G401.6 (cell line): ENCODE measurements around the gene KRTAP29-1.
"Not testable (repeated sequence)": the region's sequence is repeated elsewhere in the genome, so short reads cannot be mapped to it uniquely, and the experiment has no call there.

Experiments used
- FAIRE-seq: peaks from 2 replicates; lab custom pipeline; 2012; peaks lifted over from hg19 to GRCh38; lab: Jason Lieb, UNC

KRTAP29-1 gene, protein sequence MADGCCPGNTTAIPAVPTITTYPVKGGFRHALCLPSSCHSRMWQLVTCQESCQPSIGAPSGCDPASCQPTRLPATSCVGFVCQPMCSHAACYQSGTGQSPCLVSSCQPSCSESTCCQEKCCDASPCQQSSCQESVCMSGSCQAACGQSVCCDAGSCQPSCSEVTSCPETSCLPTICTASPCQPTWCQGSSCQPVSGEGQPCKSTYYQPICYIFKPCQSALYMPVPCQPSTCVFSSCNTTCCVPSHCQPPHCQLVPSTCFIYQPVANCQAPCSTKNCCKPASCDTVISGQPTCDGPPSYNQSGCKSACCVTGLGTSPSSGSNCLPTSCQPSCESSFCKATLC

DNA sequence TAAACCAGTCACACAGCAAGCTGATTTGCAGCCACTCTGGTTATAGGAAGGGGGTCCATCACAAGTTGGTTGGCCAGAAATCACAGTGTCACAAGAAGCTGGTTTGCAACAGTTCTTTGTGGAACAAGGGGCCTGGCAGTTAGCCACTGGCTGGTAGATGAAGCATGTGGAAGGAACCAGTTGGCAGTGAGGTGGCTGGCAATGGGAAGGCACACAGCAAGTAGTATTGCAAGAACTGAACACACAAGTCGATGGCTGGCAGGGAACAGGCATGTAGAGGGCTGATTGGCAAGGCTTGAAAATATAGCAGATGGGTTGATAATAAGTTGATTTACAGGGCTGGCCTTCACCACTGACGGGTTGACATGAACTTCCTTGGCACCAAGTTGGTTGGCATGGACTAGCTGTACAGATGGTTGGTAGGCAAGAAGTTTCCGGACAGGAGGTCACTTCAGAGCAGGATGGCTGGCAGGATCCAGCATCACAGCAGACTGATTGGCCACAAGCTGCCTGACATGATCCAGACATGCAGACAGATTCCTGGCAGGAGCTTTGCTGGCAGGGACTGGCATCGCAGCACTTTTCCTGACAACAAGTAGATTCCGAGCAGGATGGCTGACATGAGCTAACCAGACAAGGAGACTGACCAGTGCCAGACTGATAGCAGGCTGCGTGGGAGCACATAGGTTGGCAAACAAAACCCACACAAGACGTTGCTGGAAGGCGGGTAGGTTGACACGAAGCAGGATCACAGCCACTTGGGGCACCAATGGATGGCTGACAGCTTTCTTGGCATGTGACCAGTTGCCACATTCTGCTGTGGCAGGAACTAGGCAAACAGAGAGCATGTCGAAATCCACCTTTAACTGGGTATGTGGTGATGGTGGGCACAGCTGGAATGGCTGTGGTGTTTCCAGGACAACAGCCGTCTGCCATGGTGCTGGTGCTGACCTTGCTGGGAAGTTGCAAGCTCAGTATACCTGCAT is at the start of gene KRTAP29-1:
Gene KRTAP29-1, minus strand, starts transcription at position 936 of the 986 bp plus-strand sequence. Its CDS starts 0 bp downstream, at position 936.
- no peak for FAIRE-seq

DNA sequence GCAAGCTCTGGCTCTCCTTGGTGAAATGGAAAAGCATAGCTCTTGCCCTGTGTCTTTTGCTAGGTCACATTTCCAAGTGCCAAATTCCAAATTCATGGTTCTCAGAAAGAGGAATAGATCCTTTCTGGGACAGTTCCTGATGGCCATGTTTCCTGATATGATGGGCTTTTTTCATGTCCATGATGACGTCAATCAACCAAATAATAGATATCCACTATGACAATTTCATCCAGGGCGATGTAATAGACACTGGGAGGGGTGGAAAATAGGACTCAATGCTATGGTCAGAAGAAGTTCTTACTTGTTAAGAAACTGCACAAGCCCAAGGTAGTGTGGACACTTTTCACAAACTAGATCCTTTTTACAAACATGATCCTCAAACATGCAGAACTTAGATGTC is 48.5 kb upstream of the KRTAP29-1 start:
- FAIRE-seq: no peak

DNA sequence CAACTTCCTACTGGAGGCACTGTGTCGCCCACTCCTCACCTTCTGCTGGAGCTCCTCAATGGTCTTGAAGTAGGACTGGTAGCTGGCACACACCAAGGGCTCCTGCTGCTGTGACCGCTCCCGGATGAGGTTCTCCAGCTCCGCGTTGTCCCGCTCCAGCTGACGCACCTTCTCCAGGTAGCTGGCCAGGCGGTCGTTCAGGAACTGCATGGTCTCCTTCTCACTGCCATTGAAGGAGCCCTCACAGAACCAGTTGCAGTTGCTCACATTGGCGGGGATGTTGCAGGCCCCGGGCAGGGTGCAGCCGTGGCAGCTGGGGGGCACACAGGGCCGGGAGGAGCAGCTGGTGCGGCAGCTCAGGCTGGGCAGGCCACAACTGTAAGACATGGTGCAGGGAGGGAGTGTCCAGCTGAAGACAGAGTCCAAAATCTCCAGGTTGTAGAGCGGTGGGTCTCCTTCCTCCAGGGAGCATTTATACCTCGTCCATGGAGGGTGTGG is 47.8 kb upstream of the KRTAP29-1 start, which contains the start of gene KRT33A:
Gene KRT33A, minus strand, starts transcription at position 448 of the 498 bp plus-strand sequence. Its CDS starts 61 bp downstream, at position 387.
- FAIRE-seq: not testable (repeated sequence)

DNA sequence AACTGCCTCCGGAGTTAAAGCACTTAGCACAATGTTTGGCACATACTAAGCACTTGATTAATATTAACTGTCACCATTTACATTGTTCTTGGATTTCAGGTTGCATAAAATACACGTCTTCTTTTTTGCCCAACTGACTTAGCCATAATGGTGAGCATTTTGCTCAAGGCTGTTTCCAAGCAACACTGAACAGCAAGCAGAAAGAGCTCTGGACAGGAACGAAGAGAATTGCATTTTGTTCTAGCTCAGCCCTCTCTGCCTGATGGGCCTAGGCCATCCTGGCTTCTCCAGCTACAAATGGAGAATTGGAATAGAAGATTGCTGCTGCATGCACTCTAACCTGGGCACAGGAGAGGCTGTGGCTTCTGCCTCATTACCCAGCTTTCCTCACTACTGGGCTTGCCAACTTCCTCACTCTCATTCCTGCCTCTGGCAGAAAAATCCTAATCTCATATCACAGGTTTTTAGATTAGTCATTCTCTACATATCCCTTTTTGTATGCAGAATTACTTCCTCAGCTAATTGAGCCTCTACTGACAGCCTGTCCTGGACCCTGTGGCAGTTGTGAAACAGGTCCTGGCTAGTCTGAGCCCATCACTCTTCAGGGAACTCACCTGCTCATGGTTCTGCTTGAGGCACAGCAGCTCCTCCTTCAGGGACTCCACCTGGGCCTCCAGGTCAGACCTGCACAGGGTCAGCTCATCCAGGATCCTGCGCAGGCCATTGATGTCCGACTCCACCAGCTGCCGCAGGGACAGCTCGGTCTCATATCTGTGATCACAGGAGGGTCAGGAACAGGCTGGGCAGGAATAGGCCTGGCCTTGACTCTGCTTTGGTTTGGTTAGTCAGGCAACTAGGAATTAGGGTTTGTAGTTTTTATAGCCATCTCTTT is 45.5 kb upstream of the KRTAP29-1 start:
- no peak for FAIRE-seq

DNA sequence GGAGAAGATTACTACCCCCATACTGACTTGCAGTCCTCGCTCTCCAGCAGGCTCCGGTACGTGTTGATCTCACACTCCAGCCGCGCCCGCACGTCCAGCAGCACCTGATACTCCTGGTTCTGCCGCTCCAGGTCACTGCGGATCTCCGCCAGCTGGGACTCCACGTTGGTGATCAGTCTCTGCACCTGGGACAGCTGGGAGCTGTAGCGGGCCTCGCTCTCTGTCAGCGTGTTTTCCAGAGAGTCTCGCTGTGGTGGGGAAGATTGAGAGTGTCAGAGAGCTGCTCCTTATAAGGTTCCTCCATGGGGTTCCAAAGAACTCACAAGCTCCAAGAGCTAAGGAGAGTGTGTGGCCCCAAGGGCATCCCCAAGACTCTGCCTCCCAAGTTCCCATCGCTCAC is 43.8 kb upstream of the KRTAP29-1 start:
- not testable (repeated sequence) for FAIRE-seq

DNA sequence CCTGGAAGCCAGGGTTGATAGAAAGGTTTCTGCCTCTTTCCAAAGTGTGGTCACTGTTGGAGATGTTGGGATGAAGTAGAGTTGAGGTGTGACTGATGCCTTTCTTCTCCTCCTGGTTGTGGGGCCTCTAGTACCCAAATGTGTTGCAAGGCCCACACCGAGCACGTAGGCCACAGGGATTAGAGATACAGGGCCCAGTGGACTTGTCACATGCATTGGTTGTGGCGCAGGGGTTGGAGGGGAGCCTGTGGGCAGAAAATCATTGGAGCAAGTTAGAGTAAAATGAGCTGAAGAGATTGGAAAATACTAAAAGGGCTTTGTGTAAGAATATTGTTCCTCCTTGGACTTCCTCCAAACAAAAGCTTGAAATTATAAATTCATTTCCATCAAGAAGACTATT is 43.3 kb upstream of the KRTAP29-1 start:
- no peak for FAIRE-seq

DNA sequence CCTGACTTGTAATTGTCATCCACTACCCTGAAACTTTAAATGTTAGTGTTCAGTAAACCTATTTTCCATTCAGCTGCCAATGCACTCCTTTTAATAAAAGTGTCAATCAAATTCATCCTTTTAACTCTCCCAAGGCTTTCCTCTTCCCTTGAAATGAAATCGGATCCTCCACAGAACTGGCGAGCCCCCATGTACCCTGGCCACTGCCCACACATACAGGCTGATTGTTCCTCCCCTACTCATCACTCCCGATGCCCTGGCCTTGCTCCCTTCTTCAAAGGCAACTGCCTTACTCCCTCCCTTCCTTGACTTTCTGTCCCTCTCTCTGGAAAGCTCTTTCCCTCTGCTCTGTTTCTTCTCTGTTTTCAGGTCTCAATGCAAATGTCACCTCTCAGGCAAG is 40.4 kb upstream of the KRTAP29-1 start:
- FAIRE-seq: no peak

DNA sequence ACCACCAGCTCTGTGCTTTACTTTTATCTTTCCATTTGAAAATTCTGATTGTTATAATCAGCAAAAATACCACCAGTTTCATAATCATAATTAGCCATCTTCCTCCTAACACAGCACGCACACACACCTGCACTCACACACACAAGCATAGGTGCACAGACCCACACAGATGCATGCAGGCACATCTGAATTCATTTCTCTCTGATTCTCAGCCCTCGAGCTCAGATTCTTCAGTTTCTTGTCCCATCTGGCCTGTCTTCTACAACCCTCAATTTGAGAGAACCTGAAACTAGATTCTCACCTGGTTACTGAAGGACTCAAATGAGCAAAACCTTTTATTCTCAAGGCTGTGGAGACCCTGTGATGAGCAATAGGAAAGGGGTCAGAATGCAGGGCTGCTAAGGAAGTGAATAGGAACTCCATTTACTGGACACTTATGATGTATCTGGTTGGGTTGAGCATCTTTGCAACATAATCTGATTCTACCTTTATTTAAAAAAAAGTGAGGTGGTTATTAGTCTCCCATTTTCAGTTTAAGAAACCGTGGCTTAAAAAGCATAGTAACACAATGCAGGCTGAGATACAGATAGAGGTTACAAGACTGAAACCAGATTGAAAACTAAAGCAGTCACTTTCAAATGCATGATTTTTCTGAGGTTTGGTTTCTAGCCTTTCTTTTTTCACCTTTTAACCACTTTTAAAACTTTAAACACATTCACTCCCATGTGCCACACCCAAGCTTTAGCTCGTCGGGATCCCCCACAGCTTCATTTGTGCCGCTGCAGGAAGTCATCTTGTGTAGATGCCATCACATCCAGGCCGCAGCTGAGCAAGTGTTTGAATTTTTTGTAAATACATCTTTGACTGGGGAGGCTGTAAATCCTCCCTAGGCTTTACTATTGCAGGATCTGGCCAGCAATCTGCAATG is 38.5 kb upstream of the KRTAP29-1 start:
- no peak for FAIRE-seq

DNA sequence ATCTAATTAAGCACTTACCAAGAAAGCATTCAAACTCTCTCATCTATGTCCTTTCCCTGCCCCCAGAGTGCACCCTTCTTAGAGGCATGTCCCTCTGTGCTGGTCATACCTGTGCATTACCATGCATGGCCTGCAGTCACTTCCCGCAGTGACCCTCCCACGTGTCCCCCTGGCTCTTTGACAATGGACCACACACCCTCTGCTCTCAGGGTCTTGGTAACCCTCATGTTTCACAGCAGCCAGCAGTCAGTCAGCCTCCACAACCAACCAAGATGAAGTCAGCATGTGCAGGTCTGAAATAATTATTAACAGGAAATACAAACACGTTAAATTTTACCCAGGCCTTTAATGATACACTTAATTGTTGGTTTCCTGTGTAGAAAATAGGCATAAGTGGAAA is 37.8 kb upstream of the KRTAP29-1 start:
- FAIRE-seq: no peak

DNA sequence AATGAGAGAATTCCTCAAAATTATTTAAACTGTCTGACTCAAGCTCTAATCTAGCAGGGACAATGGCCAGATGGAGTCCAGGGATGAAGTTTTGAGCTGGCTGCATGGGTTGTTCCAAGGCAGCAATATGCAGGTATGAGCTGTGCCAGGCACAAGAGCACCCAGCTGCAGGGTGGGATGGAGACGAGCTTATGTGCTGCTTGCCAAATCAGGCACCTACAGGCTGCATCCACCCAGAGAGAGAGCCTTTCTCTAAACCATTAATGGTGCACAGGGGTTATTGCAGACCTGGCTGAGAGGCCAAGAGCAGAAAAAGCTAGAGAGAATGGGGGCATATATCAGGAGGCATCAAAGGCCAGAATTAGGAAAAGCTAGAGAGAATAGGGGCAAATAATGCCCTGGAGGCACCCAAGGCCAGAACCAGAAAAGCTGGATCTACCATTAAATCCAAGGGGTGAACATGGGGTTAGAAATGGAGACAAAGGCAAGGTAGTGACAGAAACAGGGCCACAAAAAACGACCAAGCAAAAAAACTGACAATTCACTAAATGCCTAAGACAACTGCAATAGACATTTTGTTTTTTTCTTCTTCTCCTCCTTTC is 37.0 kb upstream of the KRTAP29-1 start:
- no peak for FAIRE-seq

DNA sequence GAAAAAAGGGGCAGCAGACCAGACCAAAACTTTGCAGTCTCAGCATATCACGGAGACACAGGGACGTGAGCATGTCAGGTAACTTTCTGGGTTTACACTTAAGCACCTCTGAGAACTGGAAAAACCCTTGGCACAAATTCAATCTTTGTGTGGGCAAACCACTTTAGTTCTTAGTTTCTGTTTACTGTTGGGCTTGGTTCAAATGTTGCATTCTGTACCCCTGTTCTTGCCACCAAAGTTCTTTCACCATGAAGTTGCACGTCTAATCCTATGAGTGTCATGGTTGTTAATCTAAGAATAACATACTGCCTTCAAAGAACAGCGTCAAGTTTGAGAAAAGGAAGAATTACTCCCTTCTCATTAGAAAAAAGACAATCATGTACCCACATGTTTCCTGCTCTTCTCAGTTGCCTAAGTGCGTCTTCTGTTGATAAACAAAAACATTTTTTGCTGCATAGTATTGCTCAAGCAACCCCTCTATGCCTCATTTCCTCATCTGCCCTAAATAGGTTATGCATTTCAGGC is 36.4 kb upstream of the KRTAP29-1 start:
- no peak for FAIRE-seq

DNA sequence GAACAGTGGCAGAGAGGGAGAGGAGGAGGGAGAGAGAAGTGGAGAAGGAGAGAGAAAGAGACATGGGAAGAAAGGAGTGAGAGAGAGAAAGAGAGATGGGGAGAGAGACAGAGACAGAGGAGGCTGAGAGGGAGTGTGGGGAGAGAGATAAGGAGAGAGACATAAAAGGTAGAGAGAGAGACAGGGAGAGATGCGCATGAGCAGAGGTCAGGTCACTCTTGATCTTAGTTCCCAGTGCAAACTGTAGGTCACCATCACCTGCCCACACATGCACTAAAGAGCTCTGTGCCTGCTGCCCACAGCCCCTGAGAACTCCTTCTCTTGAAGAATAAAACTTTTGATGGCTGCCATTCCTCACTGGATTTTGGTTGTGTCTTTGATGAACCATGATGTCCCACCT is 33.1 kb upstream of the KRTAP29-1 start:
- FAIRE-seq: no peak

DNA sequence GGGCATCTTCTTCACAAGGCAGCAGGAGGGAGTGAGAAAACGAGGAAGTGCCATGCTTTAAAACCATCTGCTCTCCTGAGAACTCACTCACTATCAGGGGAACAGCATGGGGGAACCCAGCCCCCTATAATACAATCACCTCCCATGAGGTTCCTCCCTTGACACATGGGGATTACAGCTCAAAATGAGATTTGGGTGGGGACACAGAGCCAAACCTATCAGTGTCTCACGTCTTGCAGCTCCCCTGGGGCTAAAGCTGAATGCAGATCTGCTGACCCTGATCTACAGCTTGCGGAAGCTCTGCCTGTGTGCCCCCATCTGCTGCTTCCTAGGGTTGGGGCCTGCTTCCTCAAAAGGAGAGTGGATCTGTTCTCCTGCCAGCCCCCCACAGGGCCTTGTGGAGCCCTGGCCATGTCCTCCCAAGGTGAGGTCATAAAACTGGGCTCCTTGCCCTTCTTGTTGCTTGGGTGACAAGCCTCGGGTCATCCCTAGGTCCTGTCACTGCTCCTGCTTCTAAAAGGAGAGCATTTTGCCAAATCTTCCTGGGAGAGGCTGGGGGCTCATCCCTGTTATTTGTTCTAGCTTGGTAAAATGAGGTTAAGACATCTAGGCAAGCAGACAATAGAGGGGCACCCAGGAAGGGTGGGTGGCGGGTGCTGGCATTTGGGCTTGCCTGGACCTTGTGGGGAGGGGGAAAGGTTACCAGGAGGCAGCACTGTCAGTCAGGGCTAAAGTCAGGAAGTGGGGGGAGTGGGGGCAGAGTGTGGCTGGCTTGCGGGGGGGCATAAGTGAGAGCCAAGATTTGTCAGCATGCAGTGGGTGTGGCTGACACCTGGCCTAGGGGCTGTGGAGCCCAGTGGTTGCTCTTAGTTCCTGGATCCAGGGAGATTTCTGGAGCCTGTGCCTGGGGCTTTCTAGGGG is 32.0 kb upstream of the KRTAP29-1 start:
- FAIRE-seq: no peak

DNA sequence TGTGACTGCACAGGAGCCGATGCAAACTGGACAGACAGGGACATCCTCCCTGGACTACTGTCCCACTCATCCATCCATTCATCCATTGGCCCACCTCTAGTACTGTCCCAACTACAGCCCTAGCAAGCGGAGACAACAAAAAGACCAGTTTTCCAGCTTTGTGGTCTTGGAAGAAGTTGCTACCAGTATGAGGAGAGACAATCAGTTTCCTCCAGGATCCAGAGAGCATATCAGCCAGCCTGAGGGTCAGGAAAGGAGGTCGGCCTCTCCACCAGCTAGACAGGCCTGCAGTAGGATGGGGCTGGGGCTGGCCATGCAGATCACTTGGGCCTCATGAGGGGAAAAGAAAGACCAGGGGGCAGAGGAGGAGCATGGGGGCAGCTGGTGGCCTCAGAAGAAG is 31.2 kb upstream of the KRTAP29-1 start:
- no peak for FAIRE-seq

DNA sequence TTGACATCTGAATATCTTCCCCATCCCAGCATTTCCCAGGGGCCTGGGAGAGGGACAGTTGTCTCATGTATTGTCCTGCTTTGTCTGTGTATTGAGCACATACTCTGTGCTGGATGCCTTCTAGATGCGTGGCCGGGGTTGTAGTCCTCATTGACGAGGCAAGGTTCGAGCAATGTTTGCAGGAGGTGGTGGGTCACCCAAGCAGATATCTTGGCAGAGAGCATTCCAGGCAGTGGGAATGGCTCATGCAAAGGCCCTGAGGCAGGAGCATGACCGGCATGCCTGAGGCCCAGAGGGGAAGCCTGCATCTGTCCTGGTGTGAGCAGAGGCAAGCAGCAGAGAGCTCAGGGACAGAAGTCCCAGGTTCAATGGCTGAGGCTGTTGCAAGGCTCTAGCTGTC is 30.4 kb upstream of the KRTAP29-1 start:
- no peak for FAIRE-seq

DNA sequence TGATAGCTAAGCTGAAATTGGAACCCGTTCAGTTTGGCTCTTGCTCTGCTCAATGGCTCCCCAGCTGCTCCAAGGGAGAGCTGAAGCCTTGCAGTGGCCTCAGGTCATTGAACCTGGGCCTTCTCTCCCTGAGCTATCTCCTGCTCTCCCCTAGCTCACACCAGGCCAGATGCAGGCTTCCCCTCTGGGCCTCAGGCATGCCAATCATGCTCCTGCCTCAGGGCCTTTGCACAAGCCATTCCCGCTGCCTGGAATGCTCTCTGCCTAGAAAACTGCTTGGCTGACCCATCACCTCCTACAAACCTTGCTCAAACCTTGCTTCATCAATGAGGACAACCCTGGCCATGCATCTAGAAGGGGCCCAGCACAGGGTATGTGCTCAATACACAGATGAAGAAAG is 29.6 kb upstream of the KRTAP29-1 start:
- no peak for FAIRE-seq

DNA sequence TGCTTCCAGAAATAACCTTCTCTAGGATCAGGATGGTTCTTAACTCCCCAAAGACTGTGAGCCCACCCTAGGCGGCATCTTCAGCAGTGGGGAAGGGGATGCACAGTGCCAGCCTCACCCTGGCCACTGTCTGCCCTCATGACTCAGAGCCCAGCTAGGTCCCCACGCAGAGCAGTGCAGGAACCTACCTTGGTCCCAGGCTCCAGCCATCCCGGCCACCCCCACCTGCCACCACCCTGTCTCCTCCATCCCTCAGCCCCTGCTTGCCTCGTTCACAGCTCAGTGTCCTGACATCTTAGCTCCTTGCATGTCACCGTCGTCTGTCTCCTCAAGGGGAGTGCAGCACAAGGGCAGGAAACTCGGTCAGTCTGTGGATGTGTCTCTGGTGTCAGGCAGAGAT is 29.0 kb upstream of the KRTAP29-1 start:
- FAIRE-seq: no peak

DNA sequence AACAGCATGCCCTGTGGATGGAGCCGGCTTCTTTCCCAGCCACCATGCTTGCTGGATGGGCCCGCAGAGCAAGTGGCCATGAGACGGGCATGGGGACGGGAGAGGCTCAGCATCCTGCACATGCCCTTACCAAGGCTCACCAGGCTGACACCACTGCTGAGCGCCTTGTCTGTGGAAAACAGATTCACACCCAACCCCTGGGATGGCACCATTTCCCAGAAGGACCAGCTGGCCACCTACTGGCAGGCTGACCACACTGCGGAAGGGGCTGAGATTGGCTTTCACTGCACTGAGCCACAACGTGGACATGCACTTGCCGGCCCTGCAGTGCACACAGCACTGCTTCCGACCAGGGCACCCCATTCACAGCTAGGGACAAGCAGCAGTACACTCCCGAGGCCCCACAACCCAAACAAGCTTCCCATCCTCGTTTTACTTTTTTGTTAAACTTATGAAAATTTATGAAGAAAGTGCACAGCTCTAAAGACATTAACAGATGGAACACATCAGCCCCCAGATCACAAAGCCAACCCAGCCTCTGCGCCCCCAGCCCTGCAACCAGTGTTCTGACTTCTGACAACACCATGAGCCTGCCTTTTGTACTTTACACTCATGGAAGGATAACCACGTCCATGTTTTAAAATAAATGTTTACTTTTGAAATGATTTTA is 26.8 kb upstream of the KRTAP29-1 start:
- FAIRE-seq: no peak
